ENCODE results near the gene GNAO1. TPM values are rescaled to one million over a fixed set of nuclear protein-coding genes. Genes with fewer than 3 reads are reported as not detected.

The GNAO1 gene
- polyA plus RNA-seq, 3 donors: not detected

GRCh38 chr16:56294579-56294978, 103.3 kb downstream of the GNAO1 start:
- no CpG with 5 or more reads among the region's 2 CpGs for WGBS (ENCODE audit: insufficient coverage)
- Histone ChIP-seq H4K20me1 (ENCODE audit: insufficient read depth, low read length) (no peaks in the 10 kb centered on the region), H2AFZ (ENCODE audit: insufficient read depth, low read depth, low read length, poor library complexity, severe bottlenecking) (no peak overlapping the region), H3K4me2 (replicated peaks; ENCODE audit: extremely low read depth, low read length, poor library complexity, severe bottlenecking) (no peak overlapping the region), H3K27me3 (ENCODE audit: control insufficient read depth in 2 of 2, insufficient read depth in 2 of 2, low read length in 2 of 2) (no peaks in the 10 kb centered on the region), H3K79me2 (ENCODE audit: insufficient read depth, low read length) (no peaks in the 10 kb centered on the region), H3K9me3 (replicated peaks in 1 of 2; ENCODE audit: control insufficient read depth in 1 of 2, insufficient read depth in 1 of 2, low read length in 2 of 2) (no peaks in the 10 kb centered on the region), H3K4me1 (ENCODE audit: control insufficient read depth in 1 of 2, insufficient read depth in 2 of 2, low read length in 2 of 2) (peaks cover 34 to 41% of the 10 kb centered on the region in 2 donors), H3K27ac (ENCODE audit: low read depth in 1 of 2, low read length in 2 of 2) (no peak overlapping the region), H3K36me3 (replicated peaks in 1 of 2; ENCODE audit: control insufficient read depth in 1 of 2, insufficient read depth in 2 of 2, low read length in 2 of 2) (no peaks in the 10 kb centered on the region), H3K9ac (ENCODE audit: insufficient read depth, low read length, poor library complexity, severe bottlenecking) (no peak overlapping the region), H3K4me3 (replicated peaks in 1 of 3; ENCODE audit: low read depth in 2 of 3, low read length in 3 of 3) (no peak overlapping the region)
- Mint-ChIP-seq H3K4me1 (peaks cover 40% of the 10 kb centered on the region), H3K27me3 (ENCODE audit: low read depth in 3 of 3) (peaks cover 1 to 4% (median 2%) of the 10 kb centered on the region in 3 donors), H3K4me3 (peak overlapping the region in 1 of 2 donors; percentile 4), H3K36me3 (no peaks in the 10 kb centered on the region), H3K9me3 (peaks cover 0 to 3% (median 0%) of the 10 kb centered on the region in 7 donors), H3K27ac (no peak overlapping the region)
- intact Hi-C loops (cut with micrococcal nuclease): loop anchor here in 1 of 2 donors (10.0 kb wide), 1 partner anchor 260 kb away; no protein-coding TSS in a partner anchor
- no peak for TF ChIP-seq CTCF (IDR thresholded peaks at IDR 0.05)
- no peak for DNase-seq

DNA sequence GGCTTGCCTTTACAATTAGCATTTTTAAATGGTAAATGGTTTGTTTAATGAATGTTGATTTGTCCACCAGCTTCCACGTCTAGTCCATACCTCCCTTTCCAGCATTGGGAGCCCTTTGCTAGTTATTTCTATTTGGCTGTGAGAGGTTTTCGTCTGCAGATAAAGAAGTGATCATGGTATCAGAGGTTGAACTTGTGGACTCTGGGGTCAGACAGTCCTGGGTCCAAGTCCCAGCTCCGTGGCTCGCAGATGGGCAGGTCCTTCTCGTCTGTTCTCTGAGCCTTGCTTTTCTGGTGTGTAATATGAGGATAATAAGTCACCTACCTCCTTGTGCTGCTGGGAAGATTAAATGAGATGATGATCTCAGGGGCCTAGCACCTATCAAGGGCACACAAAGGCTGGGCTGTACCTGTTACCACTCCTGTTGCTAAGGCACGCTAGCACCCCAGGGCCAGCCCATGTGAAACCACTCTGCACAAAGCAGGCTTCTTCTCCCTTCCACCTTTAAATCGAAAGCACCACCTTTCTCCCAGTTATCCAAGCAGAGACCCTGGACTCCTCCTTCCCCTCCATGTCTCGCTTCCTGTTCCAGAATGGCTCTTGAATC, 103.9 kb downstream of the GNAO1 start:
- Histone ChIP-seq H4K20me1 (ENCODE audit: insufficient read depth, low read length) (no peaks in the 10 kb centered on the region), H3K9ac (ENCODE audit: insufficient read depth, low read length, poor library complexity, severe bottlenecking) (no peak overlapping the region), H3K27ac (ENCODE audit: low read depth in 1 of 2, low read length in 2 of 2) (peak overlapping the region in 1 of 2 donors; percentile 18), H3K9me3 (replicated peaks in 1 of 2; ENCODE audit: control insufficient read depth in 1 of 2, insufficient read depth in 1 of 2, low read length in 2 of 2) (no peaks in the 10 kb centered on the region), H3K79me2 (ENCODE audit: insufficient read depth, low read length) (no peaks in the 10 kb centered on the region), H3K4me3 (replicated peaks in 1 of 3; ENCODE audit: low read depth in 2 of 3, low read length in 3 of 3) (peak overlapping the region in 1 of 3 experiments; percentile 36), H3K27me3 (ENCODE audit: control insufficient read depth in 2 of 2, insufficient read depth in 2 of 2, low read length in 2 of 2) (no peaks in the 10 kb centered on the region), H3K4me2 (replicated peaks; ENCODE audit: extremely low read depth, low read length, poor library complexity, severe bottlenecking) (peak overlapping the region; percentile 27), H3K36me3 (replicated peaks in 1 of 2; ENCODE audit: control insufficient read depth in 1 of 2, insufficient read depth in 2 of 2, low read length in 2 of 2) (no peaks in the 10 kb centered on the region), H3K4me1 (ENCODE audit: control insufficient read depth in 1 of 2, insufficient read depth in 2 of 2, low read length in 2 of 2) (peaks cover 37 to 45% of the 10 kb centered on the region in 2 donors), H2AFZ (ENCODE audit: insufficient read depth, low read depth, low read length, poor library complexity, severe bottlenecking) (peak overlapping the region; percentile 26)
- H3K36me3 Mint-ChIP-seq: no peaks in the 10 kb centered on the region
- no peak for TF ChIP-seq CTCF (IDR thresholded peaks at IDR 0.05)
- H3K4me3 Mint-ChIP-seq: peak overlapping the region in 1 of 2 donors; percentile 16
- intact Hi-C loops (cut with micrococcal nuclease): loop anchor here in 1 of 2 donors (10.0 kb wide), 1 partner anchor 260 kb away; no protein-coding TSS in a partner anchor
- WGBS (ENCODE audit: insufficient coverage): 74% methylated on average over 3 of the region's 8 CpGs
- peaks cover 45% of the 10 kb centered on the region for H3K4me1 Mint-ChIP-seq
- peaks cover 0 to 3% (median 3%) of the 10 kb centered on the region in 3 donors for H3K27me3 Mint-ChIP-seq (ENCODE audit: low read depth in 3 of 3)
- DNase-seq: no peak
- H3K27ac Mint-ChIP-seq: peak overlapping the region in 3 of 7 donors; percentile 22 to 58 (median 42)
- H3K9me3 Mint-ChIP-seq: peaks cover 0 to 3% (median 0%) of the 10 kb centered on the region in 7 donors

Data from CD14-positive monocyte (primary cell).